Peyer's patch (tissue), 4 donors: ENCODE results near the gene NEUROD1. TPM values are rescaled to one million over a fixed set of nuclear protein-coding genes. Genes with fewer than 3 reads are reported as not detected.

Experiments used
- DNase-seq, 3 donors: peaks; one replicate each; pipeline ENCODE4 v3.0.0-alpha.2; 2017 to 2019
- H3K27ac ChIP-seq, 4 donors: fragments of 200-600 bp; sonication (generic); one replicate each; pipeline ENCODE4 v1.5.1; 2016 to 2019
- H3K27me3 ChIP-seq, 2 donors: fragments of 200-600 bp; sonication (generic); one replicate each; pipeline ENCODE4 v1.5.1; 2019
- H3K36me3 ChIP-seq, 3 donors: fragments of 200-600 bp; sonication (generic); one replicate each; pipeline ENCODE4 v1.5.1; 2016 to 2019
- H3K4me1 ChIP-seq, 4 donors: fragments of 200-600 bp; sonication (generic); one replicate each; pipeline ENCODE4 v1.5.1; 2016 to 2019
- H3K4me3 ChIP-seq, 4 donors: fragments of 200-600 bp; sonication (generic); 1 replicate in 3 of 4; 2 replicates in 1 of 4; pipeline ENCODE4 v1.5.1; 2016 to 2019; ENCODE audit warnings: mild to moderate bottlenecking in 1 of 4
- H3K9me3 ChIP-seq, 4 donors: fragments of 200-600 bp; sonication (generic); one replicate each; pipeline ENCODE4 v1.5.1; 2016 to 2019; ENCODE audit warnings: mild to moderate bottlenecking in 1 of 4
- CTCF ChIP-seq, 6 experiments: fragments of 450-650 bp in 4 of 6; fragments of 200-600 bp in 2 of 6; sonication (generic) in 1 of 6; IDR thresholded peaks; one replicate each; pipeline ENCODE4 v1.5.1; 2017 to 2019; ENCODE audit warnings: antibody characterized with exemption in 6 of 6, mild to moderate bottlenecking in 3 of 6, moderate library complexity in 1 of 6
- POLR2A ChIP-seq, 2 donors: fragments of 450-650 bp; IDR thresholded peaks; one replicate each; pipeline ENCODE4 v1.5.1; 2017; ENCODE audit warnings: antibody characterized with exemption in 2 of 2, mild to moderate bottlenecking in 2 of 2, moderate library complexity in 2 of 2
- total RNA-seq, 4 donors: library from RNA; depleted of rRNA; stranded (reverse); fragments of >200 nt; gene quantifications; one replicate each; pipeline ENCODE4 v1.1.0, GENCODE V29; 2016

Gene NEUROD1
- total RNA-seq, 4 donors from 2014 or later: 1.7 to 6.8 (median 3.1) TPM

- no peak for DNase-seq
- no peak overlapping the region for H3K27ac ChIP-seq
- no peaks in the 10 kb centered on the region for H3K27me3 ChIP-seq
- no peak for TF ChIP-seq POLR2A (IDR thresholded peaks at IDR 0.05)
- no peak for TF ChIP-seq CTCF (IDR thresholded peaks at IDR 0.05)
- H3K9me3 ChIP-seq: no peaks in the 10 kb centered on the region
- H3K4me3 ChIP-seq: no peak overlapping the region
- H3K36me3 ChIP-seq: no peaks in the 10 kb centered on the region
- H3K4me1 ChIP-seq: no peaks in the 10 kb centered on the region
These were observed 38.2 kb downstream of the NEUROD1 start for GRCh38 chr2:181642086-181642485.

- H3K4me3 ChIP-seq: no peak overlapping the region
- no peaks in the 10 kb centered on the region for H3K9me3 ChIP-seq
- H3K27me3 ChIP-seq: no peaks in the 10 kb centered on the region
- TF ChIP-seq POLR2A (IDR thresholded peaks at IDR 0.05) (no peak), CTCF (IDR thresholded peaks at IDR 0.05) (no peak)
- no peak for DNase-seq
- no peaks in the 10 kb centered on the region for H3K36me3 ChIP-seq
- H3K4me1 ChIP-seq: no peaks in the 10 kb centered on the region
- no peak overlapping the region for H3K27ac ChIP-seq
These were observed 40.6 kb downstream of the NEUROD1 start for GRCh38 chr2:181639686-181640085.

- Histone ChIP-seq H3K4me1 (no peaks in the 10 kb centered on the region), H3K9me3 (no peaks in the 10 kb centered on the region), H3K4me3 (no peak overlapping the region), H3K27ac (no peak overlapping the region), H3K36me3 (no peaks in the 10 kb centered on the region), H3K27me3 (no peaks in the 10 kb centered on the region)
- no peak for DNase-seq
- no peak for TF ChIP-seq POLR2A (IDR thresholded peaks at IDR 0.05)
- no peak for TF ChIP-seq CTCF (IDR thresholded peaks at IDR 0.05)
These were observed 47.5 kb downstream of the NEUROD1 start for GRCh38 chr2:181632733-181633401.

GRCh38 chr2:181628590-181629585, 51.4 kb downstream of the NEUROD1 start:
- TF ChIP-seq CTCF (IDR thresholded peaks at IDR 0.05) (no peak), POLR2A (IDR thresholded peaks at IDR 0.05) (no peak)
- H3K27ac ChIP-seq: no peak overlapping the region
- no peaks in the 10 kb centered on the region for H3K4me1 ChIP-seq
- H3K36me3 ChIP-seq: no peaks in the 10 kb centered on the region
- no peaks in the 10 kb centered on the region for H3K27me3 ChIP-seq
- DNase-seq: no peak
- H3K4me3 ChIP-seq: no peak overlapping the region
- H3K9me3 ChIP-seq: no peaks in the 10 kb centered on the region

- H3K9me3 ChIP-seq: no peaks in the 10 kb centered on the region
- H3K4me3 ChIP-seq: no peak overlapping the region
- TF ChIP-seq CTCF (IDR thresholded peaks at IDR 0.05) (no peak), POLR2A (IDR thresholded peaks at IDR 0.05) (no peak)
- DNase-seq: no peak
- H3K4me1 ChIP-seq: no peaks in the 10 kb centered on the region
- no peak overlapping the region for H3K27ac ChIP-seq
- H3K36me3 ChIP-seq: no peaks in the 10 kb centered on the region
- no peaks in the 10 kb centered on the region for H3K27me3 ChIP-seq
These were observed 52.8 kb downstream of the NEUROD1 start for GRCh38 chr2:181627545-181627944.
